NCI-H1092 (cell line): ENCODE measurements around the gene SMARCD2.
A peak's percentile ranks its signal among the peaks of the same experiment; 100 is the strongest.
"Not testable (repeated sequence)": the region's sequence is repeated elsewhere in the genome, so short reads cannot be mapped to it uniquely, and the experiment has no call there.

Experiments used
- DNase-seq: peaks from one replicate; lab custom pipeline; 2025; lab: John Stamatoyannopoulos, UW

The SMARCD2 gene

DNA sequence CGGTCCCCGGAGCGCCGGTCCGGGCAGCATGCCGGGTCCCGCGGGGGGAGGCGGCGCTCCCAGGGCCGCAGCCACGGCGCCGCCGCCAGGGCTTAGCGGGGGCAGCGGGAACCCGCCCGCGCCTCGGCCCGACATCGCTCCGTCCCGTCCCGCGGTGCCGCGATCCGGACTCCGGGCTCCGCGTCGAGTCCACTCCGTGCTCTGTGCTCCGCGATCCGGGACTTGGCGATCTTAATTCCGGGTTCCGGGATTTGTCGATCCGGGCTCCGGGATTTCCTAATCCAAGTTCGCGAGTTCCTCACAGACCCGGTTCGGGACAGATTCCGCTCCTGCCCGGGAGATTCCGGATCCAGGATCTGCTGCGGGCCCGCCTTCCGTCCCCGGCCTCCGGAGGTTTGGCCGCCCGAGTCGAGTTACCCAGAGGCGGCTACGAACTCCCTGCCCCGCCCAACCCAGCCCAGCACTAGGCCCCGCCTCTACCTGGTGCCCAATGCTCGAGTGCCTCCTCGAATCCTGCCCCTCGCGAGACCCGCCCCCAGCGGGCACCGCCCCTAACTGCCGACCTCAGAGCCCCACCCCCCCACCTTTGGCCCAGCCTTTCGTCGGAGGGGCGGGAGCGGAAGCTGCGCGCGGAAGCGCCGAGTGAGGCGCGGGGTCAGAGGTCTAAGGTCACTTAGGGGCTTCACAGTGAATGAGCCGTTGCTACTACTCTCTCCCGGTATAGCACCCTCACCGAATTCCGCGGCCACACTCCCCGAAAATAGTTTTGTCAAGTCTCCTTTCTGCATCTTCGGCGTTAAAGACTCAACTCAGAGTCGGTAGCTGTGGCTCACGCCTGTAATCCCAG, at the start of gene SMARCD2:
Gene SMARCD2 (minus strand): TSS at position 146 of the 847 bp plus-strand sequence. CDS start 11 bp downstream, at position 135.
- peak; percentile 99 for DNase-seq

DNA sequence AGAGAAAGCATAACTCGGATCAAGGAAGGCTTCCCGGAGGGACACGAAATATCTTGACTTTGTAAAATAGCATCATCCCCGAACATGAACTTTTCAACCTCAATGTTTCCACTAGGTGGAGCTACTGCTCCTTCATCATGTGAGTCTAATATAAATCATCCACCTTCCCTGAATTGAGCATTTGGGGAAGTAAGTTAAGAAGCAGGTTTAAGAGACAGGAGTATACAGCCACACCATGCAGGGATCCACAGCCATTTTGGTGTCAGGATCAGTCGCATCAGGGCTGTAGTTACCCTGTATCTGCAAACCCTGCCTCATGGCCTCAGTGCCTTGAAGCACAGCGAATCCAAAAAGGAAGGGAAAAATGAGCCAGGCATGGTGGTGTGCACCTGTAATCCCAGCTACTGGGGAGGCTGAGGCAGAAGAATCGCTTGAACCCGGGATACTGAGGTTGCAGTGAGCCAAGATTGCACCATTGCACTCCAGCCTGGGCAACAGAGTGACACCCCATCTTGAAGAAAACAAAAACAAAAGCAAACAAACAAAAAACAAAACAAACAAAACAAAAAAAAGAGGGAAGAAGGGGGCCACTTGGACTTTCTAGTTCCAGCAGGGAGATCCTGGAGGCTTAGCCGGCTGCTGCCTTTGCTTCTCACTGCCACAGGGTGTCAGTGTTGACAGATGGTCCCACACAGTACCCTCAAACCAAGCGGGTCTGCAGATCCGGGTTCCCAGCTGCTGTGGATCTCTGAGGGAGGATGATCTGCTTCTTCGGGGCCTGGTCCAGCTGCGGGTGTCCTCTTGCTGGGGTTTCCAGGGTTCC, 46.8 kb upstream of the SMARCD2 start:
- peak; percentile 4 for DNase-seq

- not testable (repeated sequence) for DNase-seq
Observed at GRCh38 chr17:63885119-63885518, 42.6 kb upstream of the SMARCD2 start.

- DNase-seq, result not testable (repeated sequence)
Observed at GRCh38 chr17:63882626-63883126, 40.2 kb upstream of the SMARCD2 start.

GRCh38 chr17:63881935-63882601, 39.6 kb upstream of the SMARCD2 start, which contains the start of gene GH2:
Gene GH2, minus strand, starts transcription at chr17:63881944. Its CDS starts 143 bp downstream, at chr17:63881801.
- no peak for DNase-seq

GRCh38 chr17:63881337-63881736, 38.9 kb upstream of the SMARCD2 start:
- not testable (repeated sequence) for DNase-seq

DNA sequence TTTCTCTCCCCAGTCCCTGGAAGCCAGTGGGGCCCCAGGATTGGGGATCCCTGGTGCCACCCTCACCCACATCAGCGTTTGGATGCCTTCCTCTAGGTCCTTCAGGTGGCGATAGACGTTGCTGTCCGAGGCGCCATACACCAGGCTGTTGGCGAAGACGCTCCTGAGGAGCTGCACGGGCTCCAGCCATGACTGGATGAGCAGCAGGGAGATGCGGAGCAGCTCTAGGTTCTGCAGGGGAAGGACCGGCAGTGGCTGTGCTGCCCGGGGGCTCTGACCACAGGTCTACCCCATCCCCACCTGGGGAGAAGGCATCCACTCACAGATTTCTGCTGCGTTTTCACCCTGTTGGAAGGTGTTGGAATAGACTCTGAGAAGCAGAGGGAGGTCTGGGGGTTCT, 38.2 kb upstream of the SMARCD2 start:
- no peak for DNase-seq

DNA sequence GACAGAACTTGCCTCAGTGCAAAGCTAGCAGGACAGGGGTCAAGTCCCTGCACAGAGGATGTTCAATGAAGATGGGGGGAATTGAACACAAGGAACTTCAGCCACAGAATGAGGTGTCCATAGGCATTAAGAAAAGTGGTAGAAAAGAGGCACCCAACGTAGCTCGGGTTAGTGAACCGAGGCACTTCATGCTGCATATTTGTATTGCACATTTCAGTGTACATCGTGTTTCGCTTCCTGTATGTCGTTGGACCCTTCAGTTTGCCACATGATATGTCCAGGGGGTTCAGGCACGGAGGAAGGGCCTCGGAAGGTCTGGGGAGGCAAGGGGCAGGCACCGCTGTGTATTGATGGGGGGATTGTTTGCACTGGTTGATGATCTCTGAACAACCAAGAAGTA, 35.9 kb upstream of the SMARCD2 start:
- not testable (repeated sequence) for DNase-seq

- not testable (repeated sequence) for DNase-seq
Observed at GRCh38 chr17:63874693-63875092, 32.2 kb upstream of the SMARCD2 start.

- DNase-seq, result not testable (repeated sequence)
Observed at GRCh38 chr17:63874061-63874626, 31.7 kb upstream of the SMARCD2 start.

DNA sequence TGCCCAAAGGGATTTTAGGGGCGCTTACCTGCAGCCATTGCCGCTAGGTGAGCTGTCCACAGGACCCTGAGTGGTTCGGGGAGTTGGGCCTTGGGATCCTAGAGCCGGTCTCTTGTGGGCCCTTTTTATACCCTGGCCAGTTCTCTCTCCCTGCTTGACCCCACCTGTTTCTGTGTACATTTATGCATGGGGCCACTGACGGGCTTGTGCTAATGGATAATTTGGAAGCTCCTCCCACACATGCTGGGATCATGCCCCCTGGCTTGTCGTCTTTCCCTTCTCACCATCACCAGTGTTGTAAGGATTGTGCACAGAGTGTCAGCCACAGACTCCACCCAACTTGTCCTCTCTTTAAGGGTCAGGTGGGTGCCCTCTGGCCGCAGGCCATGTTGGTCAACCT, 31.1 kb upstream of the SMARCD2 start, which contains the start of gene CSH2:
Gene CSH2 (minus strand): TSS at position 101 of the 400 bp plus-strand sequence. CDS start 63 bp downstream, at position 38.
- not testable (repeated sequence) for DNase-seq

GRCh38 chr17:63871646-63872365, 29.3 kb upstream of the SMARCD2 start:
- not testable (repeated sequence) for DNase-seq

DNA sequence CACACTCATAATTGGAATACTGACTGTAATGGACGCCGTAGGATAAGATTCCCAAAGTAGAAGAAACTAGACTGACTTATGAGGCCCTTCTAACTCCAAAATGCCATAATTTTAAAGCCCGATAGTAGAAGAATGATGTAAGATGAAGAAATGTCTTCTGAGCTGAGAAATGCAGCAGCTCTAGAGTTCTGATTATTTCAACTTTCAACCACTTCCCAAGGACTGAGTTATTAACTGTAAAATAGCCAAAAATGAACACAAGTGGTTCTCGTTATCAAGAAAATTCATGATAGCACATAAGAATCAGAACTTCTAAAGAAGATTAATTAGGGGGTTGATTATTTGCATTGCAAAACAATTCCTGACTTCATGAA, 27.8 kb upstream of the SMARCD2 start:
- DNase-seq, result not testable (repeated sequence)

- not testable (repeated sequence) for DNase-seq
Observed at GRCh38 chr17:63869491-63870291, 27.2 kb upstream of the SMARCD2 start.

- DNase-seq, result not testable (repeated sequence)
Observed at GRCh38 chr17:63866625-63867024, 24.1 kb upstream of the SMARCD2 start.

- no peak for DNase-seq
Observed at GRCh38 chr17:63859257-63859656, 16.8 kb upstream of the SMARCD2 start.

DNA sequence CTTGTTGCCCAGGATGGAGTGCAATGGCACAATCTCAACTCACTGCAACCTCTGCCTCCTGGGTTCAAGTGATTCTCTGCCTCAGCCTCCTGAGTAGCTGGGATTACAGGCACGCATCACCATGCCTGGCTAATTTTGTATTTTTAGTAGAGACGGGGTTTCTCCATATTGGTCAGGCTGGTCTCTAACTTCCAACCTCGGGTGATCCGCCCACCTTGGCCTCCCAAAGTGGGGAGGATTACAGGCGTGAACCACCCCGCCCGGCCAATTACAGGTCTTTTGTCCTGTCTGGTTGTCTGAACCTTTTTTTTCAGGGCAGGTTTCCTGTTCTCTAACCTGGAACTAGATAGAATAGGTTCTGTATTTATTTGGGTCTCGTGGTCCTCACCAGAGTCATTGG, 13.9 kb upstream of the SMARCD2 start:
- not testable (repeated sequence) for DNase-seq

DNA sequence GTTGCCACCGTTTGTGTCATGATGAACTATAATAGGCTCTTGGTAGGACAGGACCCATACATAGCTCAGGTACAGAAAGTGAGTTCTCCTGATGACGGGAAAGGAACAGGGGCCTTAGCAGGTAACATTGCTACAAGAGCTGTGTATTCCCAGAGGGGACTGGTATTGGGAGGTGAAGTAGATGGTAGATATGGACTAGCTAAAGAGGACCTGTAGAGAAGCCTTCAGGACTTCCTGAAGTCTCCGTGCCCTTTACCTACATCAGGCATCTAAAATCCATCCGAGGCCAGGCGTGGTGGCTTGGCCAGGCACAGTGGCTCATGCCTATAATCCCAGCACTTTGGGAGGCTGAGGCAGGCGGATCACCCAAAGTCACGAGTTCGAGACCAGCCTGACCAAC, 12.7 kb upstream of the SMARCD2 start:
- DNase-seq, result no peak

DNA sequence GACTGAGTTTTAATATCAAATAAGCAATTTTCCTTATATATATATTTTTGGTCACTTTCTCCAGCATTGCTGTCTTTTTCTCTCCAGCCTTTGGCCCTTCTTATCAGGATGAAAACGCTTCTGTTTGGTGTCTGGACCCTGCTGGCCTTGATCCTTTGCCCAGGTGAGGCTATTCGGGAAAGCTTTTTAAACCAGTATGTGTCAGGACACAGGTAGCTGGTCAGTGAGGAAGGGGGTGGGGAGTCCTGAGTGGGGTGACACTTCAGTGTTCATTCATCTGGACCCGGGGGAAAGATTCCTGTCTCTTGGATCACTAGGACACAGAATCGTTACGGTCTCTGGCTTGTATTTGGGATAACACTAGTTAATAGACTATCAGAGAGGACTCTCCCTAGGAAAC, 12.2 kb upstream of the SMARCD2 start:
- DNase-seq, result no peak

GRCh38 chr17:63853260-63853659, 10.8 kb upstream of the SMARCD2 start:
- no peak for DNase-seq
